IPS DF 19.7 (cell line): Measurements from ENCODE around the gene TREM2.
A peak's percentile ranks its signal among the peaks of the same experiment; 100 is the strongest.

Source experiments
- DNase-seq: peaks from one replicate; pipeline ENCODE4 v3.0.0-alpha.2; 2013; ENCODE audit warnings: low read depth, low spot score

Gene TREM2

DNA sequence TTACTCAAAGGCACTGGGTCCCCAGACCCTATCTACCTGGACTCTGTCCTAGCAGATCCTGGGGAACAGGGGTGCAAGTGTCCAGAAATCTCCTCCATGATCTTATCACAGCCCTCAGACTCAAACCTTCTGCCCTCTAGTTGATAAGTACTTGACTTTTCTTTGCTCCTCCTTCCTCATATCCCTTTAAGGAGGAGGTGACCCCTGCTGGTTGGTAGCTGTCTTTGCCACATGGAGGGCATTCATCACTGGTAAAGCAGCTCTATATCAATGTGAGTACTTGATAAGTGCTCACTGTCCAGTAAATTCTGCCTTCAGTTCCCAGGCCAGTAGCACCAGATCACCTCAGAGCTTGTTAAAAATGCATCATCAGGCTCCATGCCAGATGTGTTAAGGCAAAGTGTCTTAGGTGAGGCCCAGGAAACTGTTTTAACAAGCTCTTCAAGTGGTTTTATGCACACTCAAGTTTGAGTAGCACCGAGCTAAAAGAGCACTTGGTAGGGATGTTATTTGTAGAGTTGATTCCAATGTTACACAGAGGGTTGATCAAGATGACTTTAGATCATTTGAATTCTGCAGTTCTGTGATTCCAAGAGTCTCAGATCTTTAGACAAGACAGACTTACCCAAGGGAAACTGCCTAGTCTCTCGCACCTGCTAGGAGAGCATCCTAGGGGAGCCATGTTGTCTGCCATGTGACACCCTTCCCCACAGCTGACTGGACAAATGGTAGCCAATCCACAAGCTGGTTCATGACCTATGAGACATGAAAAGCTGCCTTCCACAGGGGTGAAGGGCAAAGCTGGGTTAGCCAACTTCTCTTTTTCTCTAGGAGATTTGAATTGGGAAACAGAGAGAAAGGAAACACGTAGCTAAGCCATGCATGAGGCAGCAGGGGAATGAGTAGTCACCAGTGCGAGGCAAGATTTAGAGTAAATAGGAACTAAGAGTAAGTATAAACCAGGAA is 19.4 kb upstream of the TREM2 start:
- DNase-seq, result no peak

- no peak for DNase-seq
Observed at GRCh38 chr6:41181566-41181965, 18.6 kb upstream of the TREM2 start.

DNA sequence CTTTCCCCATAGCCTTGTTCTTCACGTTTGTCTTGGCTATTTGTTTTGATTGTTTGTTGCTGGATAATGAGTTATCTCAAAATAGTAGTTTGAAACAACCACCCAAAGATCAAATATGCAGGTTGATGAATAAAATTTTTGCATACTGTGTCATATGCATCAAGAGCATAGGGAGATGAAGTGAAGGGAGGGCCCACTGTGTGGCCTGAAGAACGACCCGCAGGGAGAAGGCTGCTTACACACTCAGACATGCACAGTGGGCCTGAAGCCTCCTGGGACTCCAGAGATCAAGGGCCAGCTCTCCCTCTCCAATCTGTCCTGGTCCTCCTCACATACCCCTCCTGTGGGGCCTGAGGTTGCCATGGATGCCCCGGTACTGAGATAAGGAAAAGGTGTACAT is 16.2 kb upstream of the TREM2 start:
- DNase-seq, result no peak

GRCh38 chr6:41177695-41178094 is 14.8 kb upstream of the TREM2 start:
- no peak for DNase-seq

- no peak for DNase-seq
Observed at GRCh38 chr6:41177287-41177686, 14.4 kb upstream of the TREM2 start.

DNA sequence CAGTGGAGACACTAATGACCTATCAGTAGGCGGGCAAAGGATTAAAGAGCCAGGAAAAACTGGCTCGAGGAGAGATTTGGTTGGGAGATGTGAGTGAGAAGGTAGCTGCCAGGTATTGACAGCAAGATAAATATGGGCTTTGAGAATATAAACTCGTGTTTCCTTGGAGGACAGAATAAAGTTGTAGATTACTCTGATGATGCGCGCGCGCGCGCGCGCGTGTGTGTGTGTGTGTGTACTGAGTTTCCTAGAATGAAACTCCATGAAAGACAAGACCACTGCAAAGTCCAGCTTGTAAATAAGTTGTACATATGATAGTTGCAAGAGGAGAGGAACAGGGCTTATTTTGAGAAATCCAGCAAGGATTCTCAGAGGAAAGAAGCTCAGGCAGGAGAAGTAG is 13.3 kb upstream of the TREM2 start:
- DNase-seq, result no peak

GRCh38 chr6:41175084-41175483 is 12.2 kb upstream of the TREM2 start:
- no peak for DNase-seq

- no peak for DNase-seq
Observed at GRCh38 chr6:41174610-41175009, 11.7 kb upstream of the TREM2 start.

GRCh38 chr6:41171908-41172307 is 9.0 kb upstream of the TREM2 start:
- peak; percentile 45 for DNase-seq

GRCh38 chr6:41170547-41171160 is 7.7 kb upstream of the TREM2 start:
- no peak for DNase-seq

- DNase-seq, result no peak
Observed at GRCh38 chr6:41167173-41167963, 4.5 kb upstream of the TREM2 start.

- no peak for DNase-seq
Observed at GRCh38 chr6:41164551-41165120, 1.7 kb upstream of the TREM2 start.

DNA sequence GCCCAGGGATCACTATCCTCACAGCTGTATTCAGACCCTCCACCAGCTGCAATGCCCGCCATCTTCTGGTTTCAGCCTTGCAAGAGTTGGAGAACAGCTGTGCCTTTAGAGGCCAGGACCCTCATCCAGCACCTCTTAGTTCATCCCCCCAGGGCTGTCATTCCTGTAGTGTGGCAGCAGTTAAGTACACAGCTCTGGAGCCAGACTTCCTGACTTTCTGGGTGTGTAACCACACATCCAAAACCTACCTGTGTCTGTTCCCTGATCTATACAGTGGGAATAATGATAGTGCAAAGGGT is 452 bp upstream of the TREM2 start:
- DNase-seq, result no peak

DNA sequence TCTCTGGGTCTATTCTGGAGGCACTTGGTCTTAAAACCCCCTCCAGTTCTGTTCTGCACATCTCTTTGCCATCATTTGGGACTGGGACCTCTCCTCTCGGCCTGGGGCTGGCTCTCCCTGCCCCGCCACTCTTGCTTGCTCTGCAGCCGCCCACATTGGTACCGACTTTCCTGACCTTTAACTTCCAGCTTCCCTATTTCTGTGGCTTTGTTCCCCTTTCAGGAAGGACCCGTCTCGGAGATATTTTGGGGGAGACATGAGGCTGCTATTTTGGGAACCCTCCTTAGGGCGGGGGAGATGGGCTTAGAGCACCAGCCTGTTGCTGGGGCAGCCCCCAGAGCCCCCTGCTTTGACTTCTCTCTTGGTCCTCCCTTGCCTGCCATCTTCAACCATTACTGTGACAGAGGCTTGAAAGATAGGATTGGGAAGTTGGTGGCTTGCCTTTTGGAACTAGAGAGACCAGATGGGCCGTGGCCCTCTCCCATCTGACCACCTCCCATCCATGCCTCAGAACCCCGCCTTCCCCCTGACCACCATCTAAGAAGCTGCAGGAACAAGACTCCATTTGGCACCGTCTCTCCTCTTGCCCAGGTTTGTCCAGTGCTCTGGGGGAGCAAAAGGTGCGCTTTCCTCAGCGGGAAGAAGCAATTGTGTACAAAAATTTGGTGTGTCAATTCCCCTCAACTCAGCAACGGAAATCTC is 914 bp downstream of the TREM2 start:
- no peak for DNase-seq

DNA sequence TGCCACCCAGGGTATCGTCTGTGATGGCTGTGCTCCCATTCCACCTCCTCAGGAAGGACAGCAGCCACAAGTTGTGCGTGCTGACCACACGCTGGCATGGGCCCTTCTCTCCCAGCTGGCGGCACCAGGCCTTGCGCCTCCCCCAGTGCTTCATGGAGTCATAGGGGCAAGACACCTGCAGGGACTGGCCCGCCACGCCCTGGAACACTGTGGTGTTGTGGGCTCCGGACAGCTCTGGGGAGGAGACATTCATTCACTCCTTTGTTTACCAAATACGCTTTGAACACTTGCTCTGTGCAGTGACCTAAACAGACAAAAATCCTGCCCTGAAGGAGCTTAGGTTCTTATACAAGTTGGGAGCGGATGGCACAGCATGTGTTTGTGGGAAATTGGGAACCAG is 1.5 kb downstream of the TREM2 start:
- no peak for DNase-seq

DNA sequence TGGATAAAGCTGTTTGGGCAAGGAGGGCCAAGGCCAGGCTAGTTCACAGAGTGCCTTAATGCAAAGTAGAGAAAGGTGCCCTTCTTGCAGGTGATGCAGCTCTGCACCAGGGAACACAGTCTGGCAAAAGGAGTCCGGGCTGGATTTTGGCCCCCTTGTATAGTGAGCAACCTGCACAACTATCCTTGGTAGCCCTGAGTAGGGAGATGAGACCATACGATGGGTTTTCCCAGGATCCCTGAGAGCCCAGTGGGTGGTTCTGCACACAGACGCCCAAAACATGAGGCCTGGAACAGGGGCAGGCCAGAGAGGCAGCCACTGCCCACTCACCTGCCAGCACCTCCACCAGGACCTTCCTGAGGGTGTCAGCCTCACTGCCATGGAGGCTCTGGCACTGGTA is 2.0 kb downstream of the TREM2 start:
- DNase-seq, result no peak

- DNase-seq, result no peak
Observed at GRCh38 chr6:41159415-41160082, 3.4 kb downstream of the TREM2 start.

- no peak for DNase-seq
Observed at GRCh38 chr6:41157323-41157722, 5.6 kb downstream of the TREM2 start.

DNA sequence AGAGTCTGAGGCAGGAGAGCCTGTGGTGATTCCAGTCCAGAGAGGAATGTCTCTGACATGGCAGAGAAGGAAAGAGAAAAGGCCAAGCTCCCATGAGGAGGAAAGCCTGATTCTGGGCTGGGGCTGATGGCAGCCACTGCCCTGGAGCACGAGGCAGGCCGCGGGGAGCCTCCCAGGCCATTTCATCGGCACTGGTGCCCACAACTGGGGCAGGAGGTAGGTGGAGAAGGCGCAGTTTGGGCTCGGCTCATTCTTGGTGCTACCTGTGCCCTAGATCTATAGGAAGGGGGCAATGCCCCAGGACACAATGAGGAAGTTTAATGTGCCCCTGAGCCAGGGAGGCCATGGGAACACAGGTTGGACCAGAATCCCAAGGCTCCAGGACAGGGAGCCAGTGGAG is 6.1 kb downstream of the TREM2 start:
- DNase-seq, result no peak

- DNase-seq, result no peak
Observed at GRCh38 chr6:41156001-41156400, 6.9 kb downstream of the TREM2 start.
